Suprapubic skin (tissue), 4 donors: ENCODE results near the gene ARHGAP22.

Experiments
- EP300 ChIP-seq: sonication (generic); formaldehyde crosslinking; IDR thresholded peaks from one replicate; pipeline ENCODE4 v1.6.1; 2017; ENCODE audit warnings: antibody characterized with exemption
- POLR2AphosphoS5 ChIP-seq, 3 donors: sonication (generic); formaldehyde crosslinking; IDR thresholded peaks; one replicate each; pipeline ENCODE4 v1.6.1; 2017; ENCODE audit warnings: antibody characterized with exemption in 3 of 3
- TF ChIP-seq, protein P1 (sequence below), 2 donors: fragments of 200-600 bp in 1 of 2; fragments of 450-650 bp in 1 of 2; sonication (generic) in 1 of 2; IDR thresholded peaks; one replicate each; pipeline ENCODE4 v1.5.1; 2016 to 2019; ENCODE audit warnings: antibody characterized with exemption in 2 of 2, mild to moderate bottlenecking in 1 of 2, moderate library complexity in 1 of 2

DNA sequence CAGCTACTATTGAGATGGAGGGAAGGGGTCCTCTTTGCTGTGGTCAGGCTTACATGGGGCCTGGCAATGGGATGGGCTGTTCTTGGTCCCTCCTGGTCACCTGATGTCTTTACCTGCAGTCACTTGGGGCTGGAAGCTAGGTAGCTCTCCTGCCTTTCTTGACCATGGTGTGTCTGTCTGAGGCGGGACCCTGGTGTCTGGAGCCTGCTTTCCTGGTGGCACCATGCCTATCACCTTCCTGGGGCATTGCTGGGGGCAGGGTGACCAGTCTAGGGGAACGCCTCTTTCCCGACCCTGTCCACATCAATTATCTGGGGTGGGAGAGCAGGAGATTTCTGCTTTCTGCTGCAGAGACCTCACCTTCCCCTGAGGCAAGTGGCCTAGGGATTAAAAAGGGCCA lies 55.6 kb downstream of the ARHGAP22 start:
- no peak for TF ChIP-seq POLR2AphosphoS5 (IDR thresholded peaks at IDR 0.05)
- no peak for TF ChIP-seq EP300
- TF ChIP-seq, protein P1, sequence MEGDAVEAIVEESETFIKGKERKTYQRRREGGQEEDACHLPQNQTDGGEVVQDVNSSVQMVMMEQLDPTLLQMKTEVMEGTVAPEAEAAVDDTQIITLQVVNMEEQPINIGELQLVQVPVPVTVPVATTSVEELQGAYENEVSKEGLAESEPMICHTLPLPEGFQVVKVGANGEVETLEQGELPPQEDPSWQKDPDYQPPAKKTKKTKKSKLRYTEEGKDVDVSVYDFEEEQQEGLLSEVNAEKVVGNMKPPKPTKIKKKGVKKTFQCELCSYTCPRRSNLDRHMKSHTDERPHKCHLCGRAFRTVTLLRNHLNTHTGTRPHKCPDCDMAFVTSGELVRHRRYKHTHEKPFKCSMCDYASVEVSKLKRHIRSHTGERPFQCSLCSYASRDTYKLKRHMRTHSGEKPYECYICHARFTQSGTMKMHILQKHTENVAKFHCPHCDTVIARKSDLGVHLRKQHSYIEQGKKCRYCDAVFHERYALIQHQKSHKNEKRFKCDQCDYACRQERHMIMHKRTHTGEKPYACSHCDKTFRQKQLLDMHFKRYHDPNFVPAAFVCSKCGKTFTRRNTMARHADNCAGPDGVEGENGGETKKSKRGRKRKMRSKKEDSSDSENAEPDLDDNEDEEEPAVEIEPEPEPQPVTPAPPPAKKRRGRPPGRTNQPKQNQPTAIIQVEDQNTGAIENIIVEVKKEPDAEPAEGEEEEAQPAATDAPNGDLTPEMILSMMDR (IDR thresholded peaks at IDR 0.05), result no peak
